DMS114 treated with DMSO at 0.1 percent for 48 hours (cell line): Measurements from ENCODE around the gene FMNL3.

Source experiments
- DNase-seq: peaks from one replicate; lab custom pipeline; 2025; ENCODE audit not compliant: unreplicated experiment; lab: John Stamatoyannopoulos, UW

FMNL3 gene

DNA sequence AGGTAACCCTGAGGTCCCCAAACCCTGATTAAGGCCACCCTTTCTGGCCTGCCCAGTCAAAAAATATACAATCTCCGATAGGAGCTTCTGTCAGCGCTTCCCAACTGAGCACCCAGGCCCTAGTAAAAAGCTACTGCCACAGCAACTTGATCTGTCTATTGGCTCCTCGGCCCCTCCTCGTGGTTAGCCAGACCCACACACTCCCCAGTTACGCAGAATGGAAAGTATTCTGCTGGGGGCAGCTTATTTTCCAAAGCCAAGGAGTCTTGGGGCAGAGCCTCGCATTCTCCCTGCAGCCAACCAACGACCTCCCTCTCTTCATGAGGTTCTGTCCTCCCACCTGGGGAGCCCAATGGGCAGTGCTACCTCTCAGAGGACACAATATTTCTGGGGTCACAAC, 32.1 kb downstream of the FMNL3 start:
- DNase-seq: no peak

DNA sequence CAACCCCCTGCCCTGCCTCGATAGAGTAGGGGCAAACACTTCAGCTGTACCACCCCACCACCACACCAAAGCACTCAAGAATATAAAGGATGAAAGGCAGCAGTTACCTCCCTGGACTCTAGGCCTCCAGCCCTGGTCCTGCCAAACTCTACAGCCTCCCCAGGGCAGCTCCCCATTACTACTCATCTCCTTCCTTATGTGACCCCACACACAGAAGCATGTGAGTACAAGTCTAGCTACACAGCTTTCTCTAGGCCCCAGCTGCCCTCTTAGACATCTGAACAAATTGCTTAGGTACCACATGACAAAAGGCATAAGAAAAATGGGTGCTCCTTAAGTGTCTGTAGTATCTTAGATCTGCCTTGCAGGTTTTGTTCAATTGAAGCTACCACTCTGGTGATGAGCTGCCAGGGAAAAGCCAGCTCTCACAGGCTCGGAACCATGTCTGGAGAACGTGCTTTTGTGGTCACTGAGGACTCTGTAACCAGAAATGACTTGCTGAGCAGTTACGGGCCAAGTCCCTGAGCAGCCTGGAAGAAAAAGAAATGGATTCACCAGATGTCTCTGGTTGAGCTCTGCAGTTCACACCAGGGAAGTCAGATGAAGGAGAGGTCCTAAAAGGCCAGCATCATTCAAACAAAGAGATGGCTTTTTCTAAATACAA, 32.8 kb downstream of the FMNL3 start:
- no peak for DNase-seq

DNA sequence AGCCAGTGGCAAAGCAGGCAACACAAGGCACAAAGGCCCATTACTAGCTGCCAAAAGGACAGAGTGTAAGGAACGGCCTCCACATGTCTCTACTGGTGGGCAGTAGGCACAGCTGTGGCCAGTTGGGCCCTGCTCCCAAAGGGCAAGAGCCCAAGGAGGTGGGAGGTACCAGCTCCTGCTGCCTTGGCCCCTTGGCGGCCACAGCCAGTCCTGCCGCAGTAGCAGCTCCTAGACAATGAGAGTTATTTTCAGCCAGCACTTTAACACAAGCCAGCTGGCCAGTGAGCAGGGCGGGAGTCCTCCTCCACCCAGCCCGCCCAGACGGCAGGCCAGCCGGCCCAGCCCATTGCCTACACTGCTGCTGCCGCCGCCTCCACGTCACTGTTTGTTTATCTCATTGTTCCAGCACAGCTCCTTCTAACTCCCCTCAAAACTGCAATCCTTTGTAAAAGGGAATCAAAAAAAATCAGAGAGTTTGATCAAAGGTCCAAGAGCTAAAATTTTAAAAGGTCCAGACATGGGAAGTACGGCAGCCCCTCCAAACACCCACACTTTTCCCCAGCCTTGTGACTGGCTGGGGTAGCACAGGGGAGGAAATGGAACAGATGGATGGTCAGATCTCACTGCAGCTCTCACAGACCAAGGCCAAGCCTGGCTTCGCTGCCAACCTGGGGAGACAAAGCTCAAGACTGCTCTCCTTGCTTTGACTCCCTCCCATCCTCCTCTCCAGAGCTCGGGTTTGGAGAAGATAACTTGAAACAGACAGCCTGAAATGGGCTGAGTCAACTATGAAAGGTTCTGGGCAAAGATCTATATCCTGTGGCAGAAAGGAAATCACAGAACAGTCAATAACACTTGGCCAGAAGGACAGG, 33.5 kb downstream of the FMNL3 start:
- no peak for DNase-seq

DNA sequence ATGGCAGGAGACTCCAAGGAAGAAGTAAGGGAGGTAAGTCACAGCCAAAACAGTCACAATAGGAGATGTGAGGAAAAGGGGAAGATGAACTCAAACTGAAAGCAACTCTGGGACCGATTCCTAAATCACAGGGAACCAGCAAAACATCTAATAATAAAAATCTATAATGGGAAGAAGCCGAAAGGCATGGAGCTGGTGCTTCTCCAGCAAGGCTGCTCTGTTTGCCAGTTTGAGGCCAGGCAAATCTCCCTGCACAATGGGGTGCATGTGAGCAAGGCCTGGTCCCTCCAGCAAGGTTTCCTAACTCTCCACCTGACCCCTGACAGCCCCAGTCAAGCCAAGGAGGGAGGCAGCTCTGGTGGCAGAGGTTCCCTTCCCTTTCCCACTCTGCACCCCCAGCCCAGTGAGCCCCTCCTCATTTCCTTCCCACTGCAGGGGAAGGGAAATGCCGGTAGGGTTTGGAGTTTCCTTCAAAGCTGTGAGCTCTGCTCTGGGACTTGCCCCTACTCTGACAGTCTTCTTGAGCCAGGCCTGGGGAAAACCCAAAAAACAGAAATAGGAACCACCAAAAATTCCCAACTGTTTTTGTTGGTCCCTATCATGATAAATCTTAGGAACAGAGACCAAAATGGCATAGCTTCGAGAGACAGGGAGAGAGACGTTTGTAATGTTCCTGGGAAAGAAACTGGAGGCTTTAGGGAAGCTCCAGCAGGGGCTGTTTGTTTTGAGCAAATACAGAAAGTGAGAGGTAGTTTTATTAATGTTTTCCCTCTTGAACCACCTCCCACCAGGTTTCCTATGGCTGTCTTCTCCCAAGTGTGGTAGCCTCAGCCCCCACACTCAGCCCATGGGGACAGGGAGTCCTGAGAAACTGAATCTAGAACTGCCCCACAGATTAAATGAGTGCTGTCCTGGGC, 34.6 kb downstream of the FMNL3 start:
- no peak for DNase-seq

DNA sequence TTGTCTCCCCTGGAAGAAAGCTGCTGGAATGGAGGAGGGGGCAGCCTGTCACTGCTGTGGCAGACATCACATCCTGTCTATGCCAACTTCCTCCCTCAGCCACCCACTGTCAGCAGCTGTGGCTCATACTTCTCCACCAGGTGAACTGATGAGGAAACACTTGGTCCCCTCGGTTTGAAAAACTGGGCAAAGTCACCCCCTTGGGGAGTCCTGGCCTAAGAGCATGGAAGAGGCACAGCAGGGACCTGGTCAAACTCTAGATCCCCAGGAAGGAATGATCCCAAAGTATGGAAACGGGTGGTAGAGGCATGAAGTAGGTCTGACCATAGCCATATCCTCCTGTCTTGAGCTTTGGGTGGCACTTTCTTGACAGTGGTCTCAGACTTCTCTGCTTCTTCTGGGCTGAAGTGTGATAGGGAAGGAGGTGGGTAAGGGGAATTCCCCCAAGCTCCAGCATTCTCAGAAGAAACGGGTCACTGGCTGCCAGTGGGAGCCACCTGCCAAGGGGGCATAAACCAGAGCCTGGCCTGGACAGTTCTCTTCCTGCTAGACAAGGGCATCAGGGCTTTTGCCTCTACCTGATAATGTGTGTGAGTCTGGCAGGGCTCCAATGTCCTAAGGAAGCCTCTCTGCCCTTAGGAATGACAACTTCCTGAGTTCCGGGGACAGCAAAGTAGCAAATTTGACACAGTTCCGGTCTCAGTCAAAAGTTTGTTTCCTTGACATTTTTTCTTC, 36.0 kb downstream of the FMNL3 start:
- DNase-seq: no peak

DNA sequence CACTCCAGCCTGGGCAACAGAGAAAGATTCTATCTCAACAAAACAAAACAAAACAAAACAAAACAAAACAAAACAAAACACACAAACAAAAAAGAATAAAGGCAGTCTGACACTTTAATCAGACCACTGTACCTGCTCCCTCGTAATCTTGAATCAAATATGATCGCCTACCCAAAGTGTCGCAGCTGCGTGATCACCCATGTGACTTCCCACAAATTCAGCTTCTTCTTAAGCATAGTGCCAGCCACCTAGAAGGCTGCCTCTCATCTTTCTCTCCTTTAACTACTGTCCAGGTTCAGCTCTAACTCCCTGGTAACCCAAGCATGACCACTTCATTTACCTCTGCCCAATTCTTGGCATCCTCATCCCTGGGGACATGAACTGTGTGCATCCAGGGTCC, 37.4 kb downstream of the FMNL3 start:
- DNase-seq: no peak

DNA sequence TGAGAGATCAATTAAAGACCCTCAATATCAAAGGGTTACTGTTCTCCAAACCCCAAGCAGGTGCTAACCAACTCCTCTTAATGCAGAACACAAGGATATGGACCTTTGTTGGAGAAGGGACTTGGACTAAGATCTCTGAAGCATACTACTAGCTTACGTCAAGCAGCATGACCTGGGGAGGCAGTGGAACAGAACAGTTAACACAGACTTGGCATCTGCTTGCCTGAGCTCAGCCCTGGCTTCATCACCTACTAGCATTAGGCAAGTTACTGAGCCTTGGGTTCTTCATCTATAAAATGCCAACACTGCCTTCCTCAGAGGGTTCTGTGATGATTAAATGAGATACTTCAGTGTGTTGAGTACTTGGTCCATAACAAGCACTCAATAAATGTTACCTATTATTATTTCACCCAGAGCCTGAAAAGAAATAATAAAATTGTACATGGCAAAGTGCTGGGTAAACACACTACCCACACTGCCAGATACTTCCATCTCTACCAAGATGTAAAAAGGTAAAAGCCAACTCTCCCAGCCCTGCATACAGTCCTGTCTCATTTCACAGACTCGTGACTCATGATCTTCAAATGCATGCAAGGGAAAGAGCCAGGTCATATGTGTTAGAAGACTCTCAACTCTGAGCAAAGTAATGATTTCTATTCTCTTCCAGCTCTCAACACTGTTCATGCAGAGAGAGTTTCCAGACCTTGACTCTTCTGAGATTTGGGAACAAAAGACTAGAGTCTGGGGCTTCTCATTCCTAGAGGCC, 39.7 kb downstream of the FMNL3 start:
- no peak for DNase-seq

DNA sequence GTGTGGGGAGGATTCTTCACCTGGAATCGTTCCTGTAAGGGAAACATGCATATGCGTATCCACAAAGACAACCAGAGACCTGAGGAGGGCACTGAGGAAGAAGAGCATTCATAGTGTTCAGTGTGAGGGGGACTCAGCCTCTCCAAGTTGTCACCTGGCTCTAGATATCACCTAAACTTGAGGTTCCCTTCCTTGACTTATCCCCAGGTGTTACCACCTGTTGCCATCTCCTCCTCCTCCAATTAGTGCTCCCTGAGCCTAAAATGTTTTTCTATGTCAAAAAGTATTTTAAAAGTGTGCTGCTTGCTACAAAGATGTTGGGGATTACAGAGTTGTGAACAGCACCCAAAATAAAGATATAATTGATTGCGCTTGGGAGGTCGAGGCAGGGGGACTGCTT, 41.0 kb downstream of the FMNL3 start:
- no peak for DNase-seq

DNA sequence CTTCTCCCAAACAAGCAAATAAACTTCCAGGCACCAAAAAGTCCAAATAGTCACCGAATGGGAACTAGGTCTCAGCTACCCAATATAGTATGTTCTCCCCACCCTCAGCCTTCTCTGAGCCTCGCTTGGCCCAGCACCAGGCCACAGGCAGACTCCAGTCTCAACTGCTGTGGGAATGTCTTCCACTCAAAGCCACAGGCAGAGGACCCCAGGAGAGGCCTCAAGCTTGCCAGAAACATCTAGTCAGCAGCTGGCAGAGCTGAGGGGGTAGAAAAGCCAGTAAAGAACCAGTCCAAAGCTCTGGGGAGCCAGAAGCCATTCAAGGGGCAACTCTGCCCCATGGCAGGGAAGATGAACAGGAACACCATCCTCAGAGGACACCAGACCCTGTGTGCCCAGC, 41.8 kb downstream of the FMNL3 start:
- DNase-seq: no peak

DNA sequence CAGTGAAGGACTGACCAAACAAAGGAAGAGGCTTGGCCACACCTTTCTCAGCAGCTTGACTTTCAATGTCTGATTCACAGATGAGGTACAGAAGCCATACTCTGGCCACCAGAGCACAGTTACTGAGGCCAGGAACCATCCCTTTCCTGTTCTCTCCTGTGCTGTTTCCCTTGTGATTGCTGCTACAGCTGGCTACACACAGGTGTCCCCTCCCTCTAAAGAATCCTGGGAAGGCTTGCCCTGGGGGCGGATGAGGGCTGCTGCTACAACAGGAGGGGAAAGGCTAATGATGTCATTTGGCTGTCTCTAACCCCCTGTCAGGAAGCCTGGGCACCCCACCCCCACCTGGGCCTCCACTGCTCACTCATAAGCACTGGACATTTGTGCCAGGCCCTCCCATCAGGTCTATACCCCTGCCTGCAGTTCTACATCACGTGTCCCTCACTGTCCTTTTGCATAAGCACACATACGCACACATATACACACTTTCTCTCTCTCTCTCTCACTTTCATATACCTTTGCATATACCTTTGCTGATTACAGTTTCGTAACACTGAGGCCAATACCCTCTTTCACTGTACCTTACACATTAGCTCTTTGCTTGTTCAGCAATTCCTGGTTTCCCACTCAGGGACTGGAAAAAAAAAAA, 42.5 kb downstream of the FMNL3 start:
- no peak for DNase-seq

DNA sequence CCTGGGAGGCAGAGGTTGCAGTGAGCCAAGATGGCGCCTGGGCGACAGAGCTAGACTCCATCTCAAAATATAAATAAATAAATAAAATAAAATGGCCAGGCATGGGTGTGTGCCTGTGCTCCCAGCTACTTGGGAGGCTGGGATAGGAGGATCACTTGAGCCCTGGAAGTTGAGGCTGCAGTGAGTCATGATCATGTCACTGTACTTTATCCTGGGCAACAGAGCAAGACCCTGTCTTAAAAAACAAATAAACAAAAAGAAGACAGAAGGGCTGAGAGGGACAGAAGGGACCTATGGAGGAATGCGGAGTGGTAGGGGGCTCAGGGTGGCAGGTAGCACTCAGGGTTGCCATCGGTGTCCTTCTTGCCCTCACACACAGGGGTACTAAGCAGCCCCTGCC, 43.0 kb downstream of the FMNL3 start:
- no peak for DNase-seq

DNA sequence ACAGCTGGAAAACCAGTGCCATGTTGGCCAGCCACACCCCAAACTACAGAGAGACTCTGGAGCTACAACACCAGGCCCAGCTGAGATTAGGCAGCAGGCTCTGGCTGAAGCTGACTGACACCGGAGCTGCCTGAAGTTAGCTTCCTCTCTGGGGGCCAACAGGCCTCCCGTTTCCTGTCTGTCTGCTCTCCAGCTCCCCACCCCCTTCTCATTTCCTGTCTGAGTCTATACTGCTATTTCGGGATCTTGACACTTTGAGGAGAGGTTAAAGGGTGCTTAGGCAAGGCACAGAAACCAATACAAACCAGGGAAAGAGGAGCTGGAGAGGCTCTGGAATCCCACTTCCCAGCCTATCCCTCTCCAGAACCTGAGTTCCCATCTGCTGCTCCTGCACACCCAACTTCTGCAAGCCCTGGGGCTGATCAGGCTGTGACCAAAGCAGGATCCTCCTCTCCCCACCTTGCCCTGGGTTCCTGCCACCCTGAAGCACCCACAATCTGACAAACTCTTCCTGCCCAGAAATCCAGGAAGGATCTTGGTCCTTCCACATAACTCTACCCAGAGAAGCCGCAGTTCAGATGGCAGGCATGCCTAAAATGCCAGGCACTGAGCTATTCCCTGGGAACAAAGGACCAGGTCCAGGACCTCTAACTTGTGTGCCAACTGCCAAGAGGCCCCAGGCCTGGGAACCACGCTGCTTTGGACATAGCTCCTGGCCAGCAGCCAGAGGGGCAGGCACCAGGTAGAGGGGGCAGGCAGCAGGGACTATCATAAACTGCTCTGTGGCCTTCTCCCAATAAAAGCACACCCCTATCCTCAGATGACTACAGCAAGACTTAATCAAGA, 44.0 kb downstream of the FMNL3 start:
- no peak for DNase-seq

DNA sequence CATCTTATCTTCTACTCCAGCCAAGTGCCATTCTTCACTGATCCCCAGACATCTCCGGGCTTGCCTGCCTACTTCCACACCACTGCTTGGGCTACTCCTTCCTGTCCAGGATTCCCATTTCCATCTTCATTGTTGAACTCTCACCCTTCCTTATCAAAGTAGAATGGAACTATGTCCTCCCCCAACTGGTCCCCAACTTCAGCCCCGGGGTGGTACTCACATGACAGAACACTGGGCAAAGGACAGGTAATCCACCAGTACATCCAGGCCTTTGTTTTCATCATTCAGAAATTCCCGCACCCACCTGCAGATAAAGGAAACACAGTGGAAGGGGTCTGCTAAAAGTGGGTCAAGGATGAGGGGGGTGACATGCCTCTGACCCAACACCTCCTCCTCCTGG, 45.5 kb downstream of the FMNL3 start:
- DNase-seq: no peak

DNA sequence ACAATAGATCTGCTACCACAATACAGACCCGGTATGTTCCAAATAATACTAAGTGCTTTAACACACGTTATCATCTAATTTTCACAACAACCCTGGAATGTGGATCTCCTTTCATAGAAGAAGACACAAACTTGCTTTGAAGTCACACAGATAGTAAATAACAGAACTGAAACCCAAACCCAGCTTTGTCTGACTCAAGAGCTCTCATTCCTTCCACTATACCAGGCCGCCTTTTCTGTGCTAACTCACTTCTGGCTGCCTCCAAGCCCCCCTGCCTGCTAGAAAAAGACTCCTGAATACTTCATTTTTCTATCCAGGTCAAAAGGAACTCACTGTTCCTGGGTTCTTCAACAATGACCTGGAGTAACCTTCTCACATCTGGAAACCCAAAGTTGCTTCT, 46.0 kb downstream of the FMNL3 start:
- DNase-seq: no peak

DNA sequence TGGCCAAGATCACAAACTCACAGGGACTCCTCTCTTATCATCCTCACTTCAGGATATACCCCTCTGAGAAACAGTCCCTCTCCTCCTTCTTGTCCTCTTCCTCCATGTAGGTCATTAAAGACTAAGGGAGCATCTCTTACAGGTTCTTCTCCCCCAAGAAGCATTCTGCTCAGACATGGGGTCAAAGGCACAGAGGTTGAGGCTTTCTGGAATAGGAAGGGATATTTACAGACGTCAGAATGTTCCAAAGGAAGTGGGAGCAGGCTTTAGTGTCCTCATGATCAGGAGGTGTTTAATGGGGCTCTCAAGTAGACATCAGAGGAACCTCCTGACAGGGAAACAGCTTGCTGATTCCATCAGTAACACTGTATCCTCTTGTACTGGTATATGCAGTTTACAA, 47.5 kb downstream of the FMNL3 start:
- DNase-seq: no peak

DNA sequence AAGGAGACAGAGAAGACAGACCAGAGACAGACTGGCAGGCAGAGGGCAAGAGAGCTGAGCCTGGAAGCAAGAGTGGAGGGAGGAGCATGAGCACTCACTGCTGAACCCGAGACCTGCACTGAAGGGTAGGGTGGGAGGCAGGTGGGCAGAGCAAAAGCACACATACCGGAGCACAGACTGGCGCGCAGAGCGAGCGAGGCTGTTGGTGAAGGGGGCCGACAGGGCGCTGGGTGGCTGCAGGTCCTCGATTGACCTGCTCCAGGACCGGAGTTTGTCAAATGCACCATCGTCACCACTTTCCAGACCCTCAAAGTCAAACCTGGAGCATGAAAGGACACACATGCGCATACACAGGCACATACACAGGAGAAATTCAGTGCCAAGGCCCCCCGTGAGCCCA, 48.9 kb downstream of the FMNL3 start:
- no peak for DNase-seq

DNA sequence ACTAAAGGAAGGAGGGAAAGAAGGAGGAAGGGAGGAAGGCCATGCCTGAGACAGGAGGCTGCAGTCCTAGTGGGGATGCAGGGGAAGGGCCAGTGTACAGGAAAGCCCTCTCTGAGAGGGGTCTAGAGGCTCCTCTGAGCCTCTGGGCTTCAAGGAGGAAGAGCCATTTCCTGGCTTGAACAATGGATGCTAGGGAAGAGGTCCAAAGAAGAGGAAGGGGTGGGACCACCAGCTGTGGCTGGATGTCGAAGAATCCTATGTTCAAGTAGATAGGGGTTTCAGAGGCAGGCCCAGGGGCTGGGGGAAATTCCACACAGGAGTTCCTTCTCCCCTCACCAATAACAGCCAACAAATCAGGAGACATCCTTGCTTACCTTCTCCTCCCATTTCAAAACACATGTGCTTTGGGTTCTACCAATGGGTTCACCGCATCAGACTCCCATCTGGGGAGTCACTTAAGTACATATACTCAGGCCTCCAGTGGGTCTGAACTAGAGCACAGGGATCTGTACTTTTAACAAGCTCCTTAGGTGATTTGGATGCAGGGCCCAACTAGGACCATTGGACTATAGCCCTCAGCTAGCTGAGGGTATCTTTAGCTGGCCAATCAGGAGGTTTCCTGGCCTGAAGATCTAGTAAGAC, 51.5 kb downstream of the FMNL3 start:
- no peak for DNase-seq

DNA sequence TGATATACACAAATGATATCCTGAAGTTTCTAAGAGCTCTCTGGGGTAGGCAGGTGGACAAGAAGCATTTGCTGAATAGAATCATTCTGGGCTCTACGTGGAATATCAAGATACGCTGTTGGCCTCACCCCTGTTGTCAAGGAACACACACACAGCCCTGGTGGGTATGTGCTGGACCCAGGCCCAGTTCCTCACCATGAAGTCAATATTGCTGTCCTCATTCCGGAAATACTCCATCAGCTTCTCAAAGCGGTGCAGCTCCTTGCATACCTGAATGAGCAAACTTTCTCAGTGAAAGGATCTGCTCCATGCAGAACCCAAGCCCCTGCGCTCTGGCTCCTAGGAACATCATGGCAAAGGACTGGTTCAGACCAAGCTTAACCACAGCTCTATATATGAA, 52.5 kb downstream of the FMNL3 start:
- DNase-seq: no peak
